ENCODE data around the gene TTC28. TPM values are rescaled to one million over a fixed set of nuclear protein-coding genes. Genes with fewer than 3 reads are reported as not detected.

TTC28 gene
- total and polyA plus RNA-seq, 4 donors, result 3.1 to 74.9 (median 26.1) TPM

- no peak for ATAC-seq (ENCODE audit: low FRiP score)
- intact Hi-C loops (cut with DNase I), result no loop called here
- WGBS, 2 donors, result 70% methylated on average over 4 of the region's 4 CpGs
Observed at GRCh38 chr22:28183078-28183860, 496.4 kb downstream of the TTC28 start.

GRCh38 chr22:28180804-28181731, 498.6 kb downstream of the TTC28 start:
- Histone ChIP-seq H3K36me3 (ENCODE audit: control insufficient read depth in 1 of 2, insufficient read depth in 2 of 2, low read length in 1 of 2) (no peaks in the 10 kb centered on the region), H3K27ac (ENCODE audit: low read depth in 1 of 2, low read length in 2 of 2) (no peak overlapping the region), H3K27me3 (ENCODE audit: control insufficient read depth in 1 of 2, insufficient read depth in 2 of 2, low read length in 1 of 2) (no peaks in the 10 kb centered on the region), H3K4me3 (ENCODE audit: low read length in 2 of 2) (no peak overlapping the region), H3K9me3 (ENCODE audit: control insufficient read depth, low read length) (no peaks in the 10 kb centered on the region), H3K4me1 (ENCODE audit: control insufficient read depth in 1 of 2, insufficient read depth in 2 of 2, low read length in 2 of 2) (peaks cover 0 to 2% of the 10 kb centered on the region in 2 donors)
- intact Hi-C loops (cut with DNase I), result no loop called here
- ATAC-seq (ENCODE audit: low FRiP score) (no peak), DNase-seq (no peak)
- 71 to 91% methylated on average over 1 of the region's 1 CpG for WGBS, 2 donors

More at GRCh38 chr22:28183078-28183860, 496.4 kb downstream of the TTC28 start:
- Histone ChIP-seq H3K27ac (ENCODE audit: low read depth in 1 of 2, low read length in 2 of 2) (no peak overlapping the region), H3K9me3 (ENCODE audit: control insufficient read depth, low read length) (no peaks in the 10 kb centered on the region), H3K36me3 (ENCODE audit: control insufficient read depth in 1 of 2, insufficient read depth in 2 of 2, low read length in 1 of 2) (no peaks in the 10 kb centered on the region), H3K4me3 (ENCODE audit: low read length in 2 of 2) (no peak overlapping the region), H3K4me1 (ENCODE audit: control insufficient read depth in 1 of 2, insufficient read depth in 2 of 2, low read length in 2 of 2) (peaks cover 2% of the 10 kb centered on the region in 2 donors), H3K27me3 (ENCODE audit: control insufficient read depth in 1 of 2, insufficient read depth in 2 of 2, low read length in 1 of 2) (no peaks in the 10 kb centered on the region)
- no peak for DNase-seq

- H3K27me3 ChIP-seq (ENCODE audit: control insufficient read depth in 1 of 2, insufficient read depth in 2 of 2, low read length in 1 of 2), result no peaks in the 10 kb centered on the region
- intact Hi-C loops (cut with DNase I), result no loop called here
- DNase-seq, result no peak
- H3K36me3 ChIP-seq (ENCODE audit: control insufficient read depth in 1 of 2, insufficient read depth in 2 of 2, low read length in 1 of 2), result no peaks in the 10 kb centered on the region
- no peak overlapping the region for H3K4me3 ChIP-seq (ENCODE audit: low read length in 2 of 2)
- H3K4me1 ChIP-seq (ENCODE audit: control insufficient read depth in 1 of 2, insufficient read depth in 2 of 2, low read length in 2 of 2), result peaks cover 0 to 2% of the 10 kb centered on the region in 2 donors
- H3K27ac ChIP-seq (ENCODE audit: low read depth in 1 of 2, low read length in 2 of 2), result no peak overlapping the region
- no peak for ATAC-seq (ENCODE audit: low FRiP score)
- 99% methylated on average over 4 of the region's 4 CpGs for WGBS, 2 donors
- no peaks in the 10 kb centered on the region for H3K9me3 ChIP-seq (ENCODE audit: control insufficient read depth, low read length)
Observed at GRCh38 chr22:28179392-28179791, 500.2 kb downstream of the TTC28 start.

GRCh38 chr22:28175730-28176492, 503.7 kb downstream of the TTC28 start:
- no peak for ATAC-seq (ENCODE audit: low FRiP score)
- Histone ChIP-seq H3K4me1 (ENCODE audit: control insufficient read depth in 1 of 2, insufficient read depth in 2 of 2, low read length in 2 of 2) (no peaks in the 10 kb centered on the region), H3K27me3 (ENCODE audit: control insufficient read depth in 1 of 2, insufficient read depth in 2 of 2, low read length in 1 of 2) (no peaks in the 10 kb centered on the region), H3K4me3 (ENCODE audit: low read length in 2 of 2) (no peak overlapping the region), H3K9me3 (ENCODE audit: control insufficient read depth, low read length) (no peaks in the 10 kb centered on the region), H3K27ac (ENCODE audit: low read depth in 1 of 2, low read length in 2 of 2) (no peak overlapping the region), H3K36me3 (ENCODE audit: control insufficient read depth in 1 of 2, insufficient read depth in 2 of 2, low read length in 1 of 2) (no peaks in the 10 kb centered on the region)
- intact Hi-C loops (cut with DNase I), result no loop called here
- WGBS, 2 donors, result 80 to 83% methylated on average over 4 of the region's 4 CpGs
- DNase-seq, result no peak

GRCh38 chr22:28174509-28174908, 505.1 kb downstream of the TTC28 start:
- intact Hi-C loops (cut with DNase I), result no loop called here
- ATAC-seq (ENCODE audit: low FRiP score), result no peak
- Histone ChIP-seq H3K4me3 (ENCODE audit: low read length in 2 of 2) (no peak overlapping the region), H3K4me1 (ENCODE audit: control insufficient read depth in 1 of 2, insufficient read depth in 2 of 2, low read length in 2 of 2) (no peaks in the 10 kb centered on the region), H3K36me3 (ENCODE audit: control insufficient read depth in 1 of 2, insufficient read depth in 2 of 2, low read length in 1 of 2) (no peaks in the 10 kb centered on the region), H3K27me3 (ENCODE audit: control insufficient read depth in 1 of 2, insufficient read depth in 2 of 2, low read length in 1 of 2) (no peaks in the 10 kb centered on the region), H3K27ac (ENCODE audit: low read depth in 1 of 2, low read length in 2 of 2) (no peak overlapping the region), H3K9me3 (ENCODE audit: control insufficient read depth, low read length) (no peaks in the 10 kb centered on the region)
- DNase-seq, result no peak
- 97 to 98% methylated on average over 4 of the region's 4 CpGs for WGBS, 2 donors

GRCh38 chr22:28172892-28173670, 506.6 kb downstream of the TTC28 start:
- WGBS, 2 donors, result 82 to 86% methylated on average over 4 of the region's 4 CpGs
- Histone ChIP-seq H3K9me3 (ENCODE audit: control insufficient read depth, low read length) (no peaks in the 10 kb centered on the region), H3K27me3 (ENCODE audit: control insufficient read depth in 1 of 2, insufficient read depth in 2 of 2, low read length in 1 of 2) (no peaks in the 10 kb centered on the region), H3K27ac (ENCODE audit: low read depth in 1 of 2, low read length in 2 of 2) (no peak overlapping the region), H3K36me3 (ENCODE audit: control insufficient read depth in 1 of 2, insufficient read depth in 2 of 2, low read length in 1 of 2) (no peaks in the 10 kb centered on the region), H3K4me3 (ENCODE audit: low read length in 2 of 2) (no peak overlapping the region), H3K4me1 (ENCODE audit: control insufficient read depth in 1 of 2, insufficient read depth in 2 of 2, low read length in 2 of 2) (no peaks in the 10 kb centered on the region)
- no peak for DNase-seq
- ATAC-seq (ENCODE audit: low FRiP score), result no peak
- intact Hi-C loops (cut with DNase I), result no loop called here

- Histone ChIP-seq H3K27me3 (ENCODE audit: control insufficient read depth in 1 of 2, insufficient read depth in 2 of 2, low read length in 1 of 2) (no peaks in the 10 kb centered on the region), H3K9me3 (ENCODE audit: control insufficient read depth, low read length) (no peaks in the 10 kb centered on the region), H3K27ac (ENCODE audit: low read depth in 1 of 2, low read length in 2 of 2) (no peak overlapping the region), H3K4me3 (ENCODE audit: low read length in 2 of 2) (no peak overlapping the region), H3K36me3 (ENCODE audit: control insufficient read depth in 1 of 2, insufficient read depth in 2 of 2, low read length in 1 of 2) (no peaks in the 10 kb centered on the region), H3K4me1 (ENCODE audit: control insufficient read depth in 1 of 2, insufficient read depth in 2 of 2, low read length in 2 of 2) (no peaks in the 10 kb centered on the region)
- intact Hi-C loops (cut with DNase I), result no loop called here
- DNase-seq, result no peak
- no peak for ATAC-seq (ENCODE audit: low FRiP score)
Observed at GRCh38 chr22:28171712-28172111, 507.9 kb downstream of the TTC28 start.

GRCh38 chr22:28171115-28171514, 508.5 kb downstream of the TTC28 start:
- 43 to 57% methylated on average over 2 of the region's 2 CpGs for WGBS, 2 donors
- DNase-seq (no peak), ATAC-seq (ENCODE audit: low FRiP score) (no peak)
- intact Hi-C loops (cut with DNase I), result no loop called here
- Histone ChIP-seq H3K27ac (ENCODE audit: low read depth in 1 of 2, low read length in 2 of 2) (no peak overlapping the region), H3K27me3 (ENCODE audit: control insufficient read depth in 1 of 2, insufficient read depth in 2 of 2, low read length in 1 of 2) (no peaks in the 10 kb centered on the region), H3K36me3 (ENCODE audit: control insufficient read depth in 1 of 2, insufficient read depth in 2 of 2, low read length in 1 of 2) (no peaks in the 10 kb centered on the region), H3K4me3 (ENCODE audit: low read length in 2 of 2) (no peak overlapping the region), H3K4me1 (ENCODE audit: control insufficient read depth in 1 of 2, insufficient read depth in 2 of 2, low read length in 2 of 2) (no peaks in the 10 kb centered on the region), H3K9me3 (ENCODE audit: control insufficient read depth, low read length) (no peaks in the 10 kb centered on the region)
